Caco-2 (cell line): ENCODE data around the gene HTT. TPM values are rescaled to one million over a fixed set of nuclear protein-coding genes. Genes with fewer than 3 reads are reported as not detected.

ENCODE experiments used
- BruUV-seq: library from RNA; stranded (reverse); fragments of 400-500 nt; replicated peaks from 2 replicates; lab custom pipeline; 2021; lab: Mats Ljungman, UMichigan
- CTCF ChIA-PET: fragments of 300-600 bp; sonication (Branson Sonifier 250); formaldehyde crosslinking; loops from one replicate; lab custom pipeline; 2022; ENCODE audit warnings: antibody characterized with exemption; lab: Charles Lee
- POLR2A ChIA-PET: fragments of 300-600 bp; sonication (Branson Sonifier 250); formaldehyde crosslinking; loops from one replicate; lab custom pipeline; 2022; ENCODE audit warnings: antibody characterized with exemption; lab: Charles Lee
- DNase-seq, 2 experiments: peaks; one replicate each; pipeline versions ENCODE4 v3.0.0 to v3.0.0-alpha.2; 2020 to 2022
- H3K27me3 ChIP-seq: replicated peaks from 2 replicates; pipeline ENCODE4 v1.6.0; 2011; ENCODE audit warnings: low read length; ENCODE audit not compliant: control insufficient read depth, insufficient read depth
- H3K36me3 ChIP-seq: 2 replicates; pipeline ENCODE4 v1.5.1; 2011; ENCODE audit warnings: low read length; ENCODE audit not compliant: control insufficient read depth, insufficient read depth
- H3K4me1 ChIP-seq: fragments of 250-450 bp; sonication (Bioruptor Pico); 2 replicates; pipeline ENCODE4 v1.5.1; 2020; ENCODE audit warnings: mild to moderate bottlenecking
- H3K4me3 ChIP-seq: 2 replicates; pipeline ENCODE4 v1.5.1; 2011; ENCODE audit warnings: low read depth, mild to moderate bottlenecking, control low read depth, low read length
- H3K9me3 ChIP-seq: fragments of 250-450 bp; sonication (Bioruptor Pico); 2 replicates; pipeline ENCODE4 v1.5.1; 2020; ENCODE audit warnings: mild to moderate bottlenecking, moderate library complexity
- H3K27ac Mint-ChIP-seq: one replicate; pipeline ENCODE4 v1.8.0; 2022; ENCODE audit warnings: mixed read lengths; ENCODE audit not compliant: unreplicated experiment
- H3K27me3 Mint-ChIP-seq: one replicate; pipeline ENCODE4 v1.8.0; 2022; ENCODE audit warnings: mixed read lengths; ENCODE audit not compliant: insufficient read depth, unreplicated experiment
- H3K36me3 Mint-ChIP-seq: one replicate; pipeline ENCODE4 v1.8.0; 2022; ENCODE audit warnings: mild to moderate bottlenecking, mixed read lengths; ENCODE audit not compliant: insufficient read depth, unreplicated experiment
- H3K4me1 Mint-ChIP-seq: one replicate; pipeline ENCODE4 v1.8.0; 2022; ENCODE audit warnings: low read depth, mixed read lengths; ENCODE audit not compliant: unreplicated experiment
- H3K4me3 Mint-ChIP-seq: one replicate; pipeline ENCODE4 v1.8.0; 2022; ENCODE audit warnings: mild to moderate bottlenecking, moderate library complexity, mixed read lengths; ENCODE audit not compliant: unreplicated experiment
- H3K9me3 Mint-ChIP-seq: one replicate; pipeline ENCODE4 v1.8.0; 2022; ENCODE audit warnings: mixed read lengths; ENCODE audit not compliant: unreplicated experiment
- CTCF ChIP-seq, 2 experiments: fragments of 200-600 bp in 1 of 2; IDR thresholded peaks; 1 replicate in 1 of 2; 2 replicates in 1 of 2; pipeline versions ENCODE4 v1.5.1 to v1.8.0; 2011 to 2022; ENCODE audit warnings: antibody characterized with exemption in 1 of 2, control low read depth in 1 of 2, inconsistent platforms in 1 of 2, low read depth in 1 of 2, low read length in 1 of 2, mild to moderate bottlenecking in 1 of 2, moderate library complexity in 1 of 2; ENCODE audit not compliant: insufficient read depth in 1 of 2, severe bottlenecking in 1 of 2, unreplicated experiment in 1 of 2
- intact Hi-C: fragments of 100-400 bp; cut with micrococcal nuclease; formaldehyde crosslinking; loops from one replicate; pipeline ENCODE4 v1.10.0; 2022; ENCODE audit not compliant: unreplicated experiment
- total RNA-seq: library from RNA; stranded (reverse); gene quantifications from 2 replicates; pipeline ENCODE4 v1.2.3, GENCODE V29; 2022

Gene HTT
- total RNA-seq, 1 experiment from 2014 or later, result 63.3 TPM

GRCh38 chr4:3118312-3118711, 43.8 kb downstream of the HTT start:
- H3K27me3 Mint-ChIP-seq, result no peaks in the 10 kb centered on the region
- no peak for TF ChIP-seq CTCF (IDR thresholded peaks at IDR 0.05; ENCODE audit: insufficient read depth in 1 of 2, low read depth in 1 of 2, low read length in 1 of 2, severe bottlenecking in 1 of 2, unreplicated experiment in 1 of 2)
- H3K9me3 Mint-ChIP-seq, result no peaks in the 10 kb centered on the region
- intact Hi-C loops, result no loop called here
- H3K4me3 ChIP-seq, result no peak overlapping the region
- no peaks in the 10 kb centered on the region for H3K4me1 ChIP-seq
- H3K4me1 Mint-ChIP-seq, result no peaks in the 10 kb centered on the region
- H3K27ac Mint-ChIP-seq, result no peak overlapping the region
- no TSS peak for BruUV-seq
- no peaks in the 10 kb centered on the region for H3K9me3 ChIP-seq
- CTCF ChIA-PET, result no interaction called here
- no peaks in the 10 kb centered on the region for H3K27me3 ChIP-seq
- DNase-seq, result no peak
- H3K36me3 Mint-ChIP-seq, result peaks cover 47% of the 10 kb centered on the region
- POLR2A ChIA-PET, result no interaction called here
- H3K4me3 Mint-ChIP-seq, result no peak overlapping the region
- peaks cover 5% of the 10 kb centered on the region; the same call in 1 of the 2 replicates for H3K36me3 ChIP-seq

GRCh38 chr4:3119464-3119863, 45.0 kb downstream of the HTT start:
- Histone ChIP-seq H3K9me3 (no peaks in the 10 kb centered on the region), H3K4me3 (no peak overlapping the region)

GRCh38 chr4:3121110-3121509, 46.6 kb downstream of the HTT start:
- H3K4me1 Mint-ChIP-seq, result no peaks in the 10 kb centered on the region
- Histone ChIP-seq H3K9me3 (no peaks in the 10 kb centered on the region), H3K4me3 (no peak overlapping the region), H3K4me1 (no peaks in the 10 kb centered on the region), H3K27me3 (no peaks in the 10 kb centered on the region), H3K36me3 (peaks cover 3% of the 10 kb centered on the region; the same call in 1 of the 2 replicates)
- ChIA-PET CTCF (no interaction called here), POLR2A (no interaction called here)
- H3K9me3 Mint-ChIP-seq, result no peaks in the 10 kb centered on the region
- H3K36me3 Mint-ChIP-seq, result peaks cover 48% of the 10 kb centered on the region
- no peak overlapping the region for H3K4me3 Mint-ChIP-seq
- no peak for DNase-seq
- BruUV-seq, result no TSS peak
- intact Hi-C loops, result no loop called here
- H3K27ac Mint-ChIP-seq, result no peak overlapping the region
- no peak for TF ChIP-seq CTCF (IDR thresholded peaks at IDR 0.05; ENCODE audit: insufficient read depth in 1 of 2, low read depth in 1 of 2, low read length in 1 of 2, severe bottlenecking in 1 of 2, unreplicated experiment in 1 of 2)
- no peaks in the 10 kb centered on the region for H3K27me3 Mint-ChIP-seq

More at GRCh38 chr4:3119464-3119863, 45.0 kb downstream of the HTT start:
- H3K4me1 Mint-ChIP-seq, result no peaks in the 10 kb centered on the region
- H3K36me3 Mint-ChIP-seq, result peaks cover 41% of the 10 kb centered on the region
- Histone ChIP-seq H3K4me1 (no peaks in the 10 kb centered on the region), H3K36me3 (peaks cover 5% of the 10 kb centered on the region; the same call in 1 of the 2 replicates), H3K27me3 (no peaks in the 10 kb centered on the region)
- no peaks in the 10 kb centered on the region for H3K9me3 Mint-ChIP-seq
- no peaks in the 10 kb centered on the region for H3K27me3 Mint-ChIP-seq
- ChIA-PET POLR2A (no interaction called here), CTCF (no interaction called here)
- intact Hi-C loops, result no loop called here
- no peak overlapping the region for H3K4me3 Mint-ChIP-seq
- no peak for DNase-seq
- BruUV-seq, result no TSS peak
- TF ChIP-seq CTCF (IDR thresholded peaks at IDR 0.05; ENCODE audit: insufficient read depth in 1 of 2, low read depth in 1 of 2, low read length in 1 of 2, severe bottlenecking in 1 of 2, unreplicated experiment in 1 of 2), result no peak
- H3K27ac Mint-ChIP-seq, result no peak overlapping the region
